Psoas muscle (tissue), 8 donors: ENCODE data around the gene NTSR2. TPM values are rescaled to one million over a fixed set of nuclear protein-coding genes. Genes with fewer than 3 reads are reported as not detected.
A peak's percentile ranks its signal among the peaks of the same experiment; 100 is the strongest.

Source experiments
- ATAC-seq, 4 donors: fragments of 200-7000 bp; cut with Tn5 transposase; one replicate each; pipeline ENCODE4 v1.9.1; 2020; ENCODE audit warnings: moderate library complexity in 3 of 4, mild to moderate bottlenecking in 2 of 4
- DNase-seq, 2 donors: peaks; one replicate each; pipeline ENCODE4 v3.0.0-alpha.2; 2020
- H3K27ac ChIP-seq: fragments of 200-600 bp; one replicate; pipeline ENCODE4 v1.8.0; 2022
- H3K27me3 ChIP-seq, 3 donors: fragments of 200-600 bp in 1 of 3; one replicate each; pipeline versions ENCODE4 v1.6.1 to v1.8.0; 2013 to 2022; ENCODE audit warnings: low read length in 2 of 3, mild to moderate bottlenecking in 2 of 3, moderate library complexity in 1 of 3; ENCODE audit not compliant: insufficient read depth in 3 of 3
- H3K36me3 ChIP-seq, 2 donors: fragments of 200-600 bp in 1 of 2; one replicate each; pipeline versions ENCODE4 v1.6.1 to v1.8.0; 2013 to 2022; ENCODE audit warnings: low read depth in 1 of 2, mild to moderate bottlenecking in 1 of 2, moderate library complexity in 1 of 2; ENCODE audit not compliant: insufficient read depth in 1 of 2
- H3K4me1 ChIP-seq: fragments of 200-600 bp; one replicate; pipeline ENCODE4 v1.8.0; 2022
- H3K4me3 ChIP-seq: fragments of 200-600 bp; one replicate; pipeline ENCODE4 v1.8.0; 2022; ENCODE audit warnings: mild to moderate bottlenecking
- H3K9me3 ChIP-seq: fragments of 200-600 bp; one replicate; pipeline ENCODE4 v1.8.0; 2022
- WGBS, 3 donors: extraction: QIAGEN DNeasy Blood & Tissue Kit; methylation state at CpG; one replicate each; pipeline versions ENCODE4 v1.1.6 to v1.1.7; 2013; 5-methylcytosine and 5-hydroxymethylcytosine counted together
- intact Hi-C, 2 donors: fragments of 100-400 bp; cut with DNase I; formaldehyde crosslinking; loops; one replicate each; pipeline versions ENCODE4 v1.11.0 to v1.14.2; 2022
- polyA plus RNA-seq, 3 donors: library from polyadenylated mRNA; stranded (reverse); fragments of 200-250 nt; gene quantifications; one replicate each; pipeline ENCODE4 v1.2.3, GENCODE V29; 2013
- total RNA-seq, 4 donors: library from RNA; stranded (reverse); fragmentation: NEBNext Ultra II Directional in 2 of 4; extraction: Animal tissue kit (Norgen Biotek cat#: 25700) in 2 of 4; gene quantifications; one replicate each; pipeline versions ENCODE4 v1.2.1 to v1.2.4, GENCODE V29; 2021 to 2023
- TF ChIP-seq, protein P1 (sequence below): fragments of 200-600 bp; IDR thresholded peaks from one replicate; pipeline ENCODE4 v1.8.0; 2022; ENCODE audit warnings: antibody characterized with exemption
- donor health status: healthy with polysubstance abuse.
- donor health status: DM: no; HTN: no; CAD: no; lungs with moderate emphysema.
- donor health status: Bipolar disorder and iron deficiency.
- donor health status: healthy.
- donor health status: DM: yes; HTN: yes; CAD: no.
- donor health status: DM: no; HTN: no; CAD: no.
- donor health status: DM: no; HTN: no; CAD: no.
- donor health status: DM: yes; HTN: yes; CAD: no.

The NTSR2 gene
- total and polyA plus RNA-seq, 7 donors: 0.18 to 0.97 (median 0.35) TPM; not detected in 1

DNA sequence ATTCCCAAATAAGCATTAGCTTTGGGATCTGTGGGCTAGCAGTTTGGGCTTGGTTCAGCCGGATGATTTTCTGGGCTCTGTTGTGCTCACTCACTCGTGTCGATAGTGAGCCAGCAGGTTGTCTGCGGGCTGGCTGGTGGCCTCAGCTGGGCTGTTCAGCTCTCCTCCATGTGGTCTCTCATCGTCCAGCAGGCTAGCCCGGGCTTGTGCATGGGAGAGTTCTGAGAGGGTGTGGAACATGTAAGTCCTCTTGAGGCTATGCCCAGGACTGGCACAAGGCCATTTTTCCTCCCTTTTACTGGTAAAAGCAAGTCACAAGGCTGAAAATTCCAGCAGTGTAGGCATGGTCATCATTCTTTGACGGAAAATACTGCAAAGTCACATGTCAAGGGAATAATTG is 38.5 kb downstream of the NTSR2 start:
- H3K36me3 ChIP-seq: peaks cover 0 to 35% of the 10 kb centered on the region in 2 donors
- intact Hi-C loops: no loop called here
- ATAC-seq (peak; percentile 47 to 73 (median 52)), DNase-seq (no peak)
- TF ChIP-seq, protein P1, sequence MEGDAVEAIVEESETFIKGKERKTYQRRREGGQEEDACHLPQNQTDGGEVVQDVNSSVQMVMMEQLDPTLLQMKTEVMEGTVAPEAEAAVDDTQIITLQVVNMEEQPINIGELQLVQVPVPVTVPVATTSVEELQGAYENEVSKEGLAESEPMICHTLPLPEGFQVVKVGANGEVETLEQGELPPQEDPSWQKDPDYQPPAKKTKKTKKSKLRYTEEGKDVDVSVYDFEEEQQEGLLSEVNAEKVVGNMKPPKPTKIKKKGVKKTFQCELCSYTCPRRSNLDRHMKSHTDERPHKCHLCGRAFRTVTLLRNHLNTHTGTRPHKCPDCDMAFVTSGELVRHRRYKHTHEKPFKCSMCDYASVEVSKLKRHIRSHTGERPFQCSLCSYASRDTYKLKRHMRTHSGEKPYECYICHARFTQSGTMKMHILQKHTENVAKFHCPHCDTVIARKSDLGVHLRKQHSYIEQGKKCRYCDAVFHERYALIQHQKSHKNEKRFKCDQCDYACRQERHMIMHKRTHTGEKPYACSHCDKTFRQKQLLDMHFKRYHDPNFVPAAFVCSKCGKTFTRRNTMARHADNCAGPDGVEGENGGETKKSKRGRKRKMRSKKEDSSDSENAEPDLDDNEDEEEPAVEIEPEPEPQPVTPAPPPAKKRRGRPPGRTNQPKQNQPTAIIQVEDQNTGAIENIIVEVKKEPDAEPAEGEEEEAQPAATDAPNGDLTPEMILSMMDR: no peak
- peaks cover 7% of the 10 kb centered on the region for H3K4me1 ChIP-seq
- H3K4me3 ChIP-seq: no peak overlapping the region
- WGBS, 3 donors: 47 to 64% (median 55%) methylated on average over 7 of the region's 7 CpGs
- no peaks in the 10 kb centered on the region for H3K9me3 ChIP-seq
- H3K27me3 ChIP-seq: no peaks in the 10 kb centered on the region
- H3K27ac ChIP-seq: no peak overlapping the region

DNA sequence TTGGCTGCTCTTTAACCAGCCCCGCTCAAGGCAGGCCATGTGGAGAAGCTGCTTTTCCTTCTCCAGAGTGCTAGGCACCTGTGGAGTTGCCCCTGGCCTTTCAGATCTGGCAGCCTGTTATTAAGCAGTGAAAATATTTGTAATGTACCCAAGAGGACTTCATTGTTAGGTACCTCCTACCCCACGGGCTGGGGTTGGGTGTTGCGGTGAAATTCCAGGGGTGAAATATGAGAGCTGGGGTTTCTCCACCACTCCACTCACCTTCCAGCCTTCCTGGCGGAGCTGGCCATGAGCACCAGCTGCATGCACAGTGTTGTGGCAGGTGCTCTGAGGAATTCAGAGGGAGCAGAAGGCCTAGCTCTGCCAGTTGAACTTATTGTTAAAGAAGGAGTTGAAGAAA is 39.1 kb downstream of the NTSR2 start:
- ATAC-seq (peak; percentile 77 to 86 (median 79)), DNase-seq (no peak)

DNA sequence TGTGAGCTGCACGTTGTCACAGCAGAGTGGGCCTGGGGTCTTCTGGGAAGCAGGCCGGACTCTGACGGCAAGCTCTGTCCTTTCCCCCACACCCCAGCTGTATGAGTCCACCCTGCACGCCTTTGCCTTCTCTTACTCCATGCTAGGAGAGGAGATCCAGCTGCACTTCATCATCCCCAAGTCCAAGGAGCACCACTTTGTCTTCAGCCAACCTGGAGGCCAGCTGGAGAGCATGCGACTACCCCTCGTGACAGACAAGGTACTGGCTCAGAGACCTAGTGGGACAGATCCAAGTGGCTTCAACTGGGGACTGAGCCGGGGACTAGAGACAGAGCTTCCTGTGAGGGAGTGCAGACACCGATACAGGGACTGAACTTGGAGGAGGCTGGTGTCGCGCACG is 40.1 kb downstream of the NTSR2 start:
- H3K27ac ChIP-seq: no peak overlapping the region
- no peak for DNase-seq
- H3K36me3 ChIP-seq: peaks cover 0 to 39% of the 10 kb centered on the region in 2 donors
- TF ChIP-seq, protein P1: no peak
- peak; percentile 63 to 81 (median 70) for ATAC-seq
- WGBS, 3 donors: 51 to 80% (median 61%) methylated on average over 11 of the region's 11 CpGs
- H3K27me3 ChIP-seq: no peaks in the 10 kb centered on the region
- no peak overlapping the region for H3K4me3 ChIP-seq
- intact Hi-C loops: no loop called here
- H3K4me1 ChIP-seq: peaks cover 7% of the 10 kb centered on the region
- H3K9me3 ChIP-seq: no peaks in the 10 kb centered on the region

More for the DNA sequence above, 39.1 kb downstream of the NTSR2 start:
- Histone ChIP-seq H3K27ac (peak overlapping the region; percentile 34), H3K4me3 (no peak overlapping the region), H3K4me1 (peaks cover 7% of the 10 kb centered on the region), H3K36me3 (peaks cover 0 to 41% of the 10 kb centered on the region in 2 donors), H3K27me3 (no peaks in the 10 kb centered on the region), H3K9me3 (no peaks in the 10 kb centered on the region)
- TF ChIP-seq, protein P1: no peak
- intact Hi-C loops: no loop called here
- WGBS, 3 donors: 39 to 53% (median 41%) methylated on average over 4 of the region's 4 CpGs

DNA sequence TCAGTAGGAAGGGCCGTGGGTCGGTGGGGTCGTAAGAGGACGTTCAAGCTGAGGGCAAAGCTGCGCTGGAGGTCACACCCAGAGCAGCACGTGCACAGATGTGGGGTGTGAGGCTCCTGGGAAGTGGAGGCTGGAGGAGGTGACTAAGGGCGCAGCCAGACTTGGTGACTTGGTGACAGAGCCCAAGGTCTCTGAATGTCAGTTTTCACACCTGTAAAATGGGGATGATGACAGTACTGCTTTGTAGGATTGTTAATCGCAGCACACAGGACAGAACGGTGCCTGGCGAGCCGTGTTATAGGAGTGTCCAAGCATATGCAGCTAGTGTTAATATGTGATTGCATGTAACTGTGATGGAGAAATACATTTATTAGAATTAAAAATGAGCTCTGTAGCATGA is 40.8 kb downstream of the NTSR2 start:
- no peaks in the 10 kb centered on the region for H3K9me3 ChIP-seq
- DNase-seq: no peak
- peaks cover 0 to 33% of the 10 kb centered on the region in 2 donors for H3K36me3 ChIP-seq
- no peaks in the 10 kb centered on the region for H3K27me3 ChIP-seq
- no peak for ATAC-seq
- WGBS, 3 donors: 89 to 91% (median 90%) methylated on average over 11 of the region's 11 CpGs
- H3K4me1 ChIP-seq: peaks cover 7% of the 10 kb centered on the region
- H3K4me3 ChIP-seq: no peak overlapping the region
- H3K27ac ChIP-seq: no peak overlapping the region
- intact Hi-C loops: no loop called here
- TF ChIP-seq, protein P1: no peak

DNA sequence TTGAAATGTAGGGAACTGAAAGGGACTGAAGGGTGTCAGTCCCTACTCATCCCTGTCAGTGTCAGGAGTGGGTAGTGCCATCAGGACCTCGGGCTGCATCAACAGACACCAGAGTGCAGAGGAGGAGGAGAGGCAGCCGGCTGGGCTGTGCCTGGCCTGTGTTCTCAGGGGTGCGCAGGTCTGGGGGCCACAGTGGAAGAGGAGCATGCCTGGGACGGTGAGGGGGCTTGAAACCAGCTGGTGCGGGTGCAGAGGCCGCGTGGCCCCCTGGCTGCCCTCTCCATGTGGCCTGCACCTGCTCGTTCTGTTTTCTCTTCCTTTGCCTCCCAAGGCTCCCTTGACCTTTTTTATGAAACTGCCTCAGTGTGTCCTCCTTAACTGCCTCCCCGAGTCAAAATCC is 41.3 kb downstream of the NTSR2 start:
- ATAC-seq (no peak), DNase-seq (no peak)
- no peak overlapping the region for H3K27ac ChIP-seq
- TF ChIP-seq, protein P1: no peak
- intact Hi-C loops: no loop called here
- H3K9me3 ChIP-seq: no peaks in the 10 kb centered on the region
- 85 to 86% (median 85%) methylated on average over 9 of the region's 9 CpGs for WGBS, 3 donors
- no peak overlapping the region for H3K4me3 ChIP-seq
- H3K36me3 ChIP-seq: peaks cover 0 to 29% of the 10 kb centered on the region in 2 donors
- H3K27me3 ChIP-seq: no peaks in the 10 kb centered on the region
- H3K4me1 ChIP-seq: peaks cover 7% of the 10 kb centered on the region
